ENCODE data around the gene HSPA12B.

Gene HSPA12B

DNA sequence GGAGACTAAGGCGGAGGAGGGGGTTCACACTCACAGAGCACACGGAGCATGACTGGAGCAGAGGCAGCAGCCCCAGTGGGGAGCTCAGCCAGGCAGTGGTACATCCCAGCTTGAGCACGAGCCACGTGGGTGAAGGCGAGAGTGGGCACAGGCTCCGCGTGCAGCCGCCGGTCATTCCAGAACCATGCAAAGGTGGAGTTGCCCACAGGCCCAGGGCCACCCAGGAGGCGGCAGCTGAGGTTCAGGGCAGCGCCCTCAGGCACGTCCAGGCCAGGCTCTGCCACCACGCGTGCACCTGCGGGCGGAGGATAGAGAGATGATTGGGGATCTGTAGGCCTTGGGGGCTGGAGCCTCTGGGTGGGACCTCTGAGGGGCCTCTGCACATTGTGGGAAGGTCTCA, 41.2 kb upstream of the HSPA12B start:
- H3K36me3 ChIP-seq (ENCODE audit: control insufficient read depth in 2 of 2, insufficient read depth in 1 of 2, low read length in 2 of 2): no peaks in the 10 kb centered on the region
- H3K9me3 ChIP-seq (ENCODE audit: control insufficient read depth, insufficient read depth, low read depth, low read length): no peaks in the 10 kb centered on the region
- H3K4me3 ChIP-seq (ENCODE audit: low read depth, low read length): no peak overlapping the region
- TF ChIP-seq ZSCAN23 (tag by site-specific recombination; IDR thresholded peaks at IDR 0.05) (no peak), ZNF2 (tag by site-specific recombination; IDR thresholded peaks at IDR 0.05) (no peak), ZNF677 (tag by site-specific recombination; IDR thresholded peaks at IDR 0.05) (no peak), EGR2 (tag by site-specific recombination; IDR thresholded peaks at IDR 0.05; ENCODE audit: low read depth) (peak; percentile 46; the same call in 1 of the 2 replicates), ZNF114 (tag by site-specific recombination; IDR thresholded peaks at IDR 0.05) (no peak), ZFHX2 (tag by site-specific recombination; conservative IDR thresholded peaks at IDR 0.05) (peak; percentile 29; the same call in 1 of the 2 replicates)
- TF ChIP-seq, protein P1, sequence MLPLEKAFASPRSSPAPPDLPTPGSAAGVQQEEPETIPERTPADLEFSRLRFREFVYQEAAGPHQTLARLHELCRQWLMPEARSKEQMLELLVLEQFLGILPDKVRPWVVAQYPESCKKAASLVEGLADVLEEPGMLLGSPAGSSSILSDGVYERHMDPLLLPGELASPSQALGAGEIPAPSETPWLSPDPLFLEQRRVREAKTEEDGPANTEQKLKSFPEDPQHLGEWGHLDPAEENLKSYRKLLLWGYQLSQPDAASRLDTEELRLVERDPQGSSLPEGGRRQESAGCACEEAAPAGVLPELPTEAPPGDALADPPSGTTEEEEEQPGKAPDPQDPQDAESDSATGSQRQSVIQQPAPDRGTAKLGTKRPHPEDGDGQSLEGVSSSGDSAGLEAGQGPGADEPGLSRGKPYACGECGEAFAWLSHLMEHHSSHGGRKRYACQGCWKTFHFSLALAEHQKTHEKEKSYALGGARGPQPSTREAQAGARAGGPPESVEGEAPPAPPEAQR (tag by site-specific recombination; IDR thresholded peaks at IDR 0.05): no peak
- TF ChIP-seq, protein P2, sequence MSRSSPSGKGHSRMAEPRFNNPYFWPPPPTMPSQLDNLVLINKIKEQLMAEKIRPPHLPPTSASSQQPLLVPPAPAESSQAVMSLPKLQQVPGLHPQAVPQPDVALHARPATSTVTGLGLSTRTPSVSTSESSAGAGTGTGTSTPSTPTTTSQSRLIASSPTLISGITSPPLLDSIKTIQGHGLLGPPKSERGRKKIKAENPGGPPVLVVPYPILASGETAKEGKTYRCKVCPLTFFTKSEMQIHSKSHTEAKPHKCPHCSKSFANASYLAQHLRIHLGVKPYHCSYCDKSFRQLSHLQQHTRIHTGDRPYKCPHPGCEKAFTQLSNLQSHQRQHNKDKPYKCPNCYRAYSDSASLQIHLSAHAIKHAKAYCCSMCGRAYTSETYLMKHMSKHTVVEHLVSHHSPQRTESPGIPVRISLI (tag by site-specific recombination; IDR thresholded peaks at IDR 0.05): no peak
- H3K27ac ChIP-seq (ENCODE audit: extremely low read depth, low read depth, low read length): no peak overlapping the region
- H3K4me1 ChIP-seq (ENCODE audit: control insufficient read depth, insufficient read depth, low read length): no peaks in the 10 kb centered on the region; the same call in 1 of the 2 replicates
- ChIA-PET POLR2A (interaction anchor here (0.7 kb wide), 1 partner anchor 129 kb away, joined by 8 read pairs; no protein-coding TSS in a partner anchor), CTCF (interaction anchor here (0.7 to 2.9 kb wide), 3 partner anchors 15 to 25 kb away, joined by 8 to 13 read pairs (median 9); no protein-coding TSS in a partner anchor)

DNA sequence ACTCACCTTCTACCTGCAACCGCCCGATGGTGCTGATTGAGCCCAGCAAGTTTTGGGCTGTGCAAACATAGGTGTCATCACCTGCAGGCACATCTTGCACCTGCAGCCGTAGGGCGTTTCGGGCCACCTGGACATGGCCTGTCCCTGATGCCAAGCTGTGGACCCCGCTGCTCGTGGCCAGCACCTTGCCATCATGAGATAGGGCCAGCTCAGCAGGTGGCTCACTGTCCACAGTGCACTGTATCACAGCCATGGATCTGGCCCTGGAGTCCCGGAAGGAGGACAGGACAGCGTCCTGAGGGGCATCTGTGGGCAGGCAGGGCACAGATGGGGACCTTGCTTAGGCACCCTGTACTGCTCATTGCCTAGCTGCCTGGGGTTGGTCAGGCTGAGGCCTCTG, 40.6 kb upstream of the HSPA12B start:
- Histone ChIP-seq H3K4me3 (ENCODE audit: low read depth, low read length) (no peak overlapping the region), H3K4me1 (ENCODE audit: control insufficient read depth, insufficient read depth, low read length) (no peaks in the 10 kb centered on the region; the same call in 1 of the 2 replicates), H3K27ac (ENCODE audit: extremely low read depth, low read depth, low read length) (no peak overlapping the region), H3K9me3 (ENCODE audit: control insufficient read depth, insufficient read depth, low read depth, low read length) (no peaks in the 10 kb centered on the region), H3K36me3 (ENCODE audit: control insufficient read depth in 2 of 2, insufficient read depth in 1 of 2, low read length in 2 of 2) (no peaks in the 10 kb centered on the region)
- ChIA-PET POLR2A (no interaction called here), CTCF (interaction anchor here (0.7 to 2.9 kb wide), 3 partner anchors 15 to 24 kb away, joined by 8 to 13 read pairs (median 9); no protein-coding TSS in a partner anchor)
- TF ChIP-seq ZNF404 (tag by site-specific recombination; IDR thresholded peaks at IDR 0.05) (no peak), ZNF223 (tag by site-specific recombination; IDR thresholded peaks at IDR 0.05) (no peak), ZNF548 (tag by site-specific recombination; IDR thresholded peaks at IDR 0.05) (no peak), ZNF777 (tag by site-specific recombination; IDR thresholded peaks at IDR 0.05; ENCODE audit: borderline replicate concordance) (no peak), ZNF610 (tag by site-specific recombination; IDR thresholded peaks at IDR 0.05; ENCODE audit: borderline replicate concordance) (no peak), ZNF626 (tag by site-specific recombination; IDR thresholded peaks at IDR 0.05) (no peak), ZIC2 (tag by site-specific recombination; IDR thresholded peaks at IDR 0.05) (no peak), ZNF843 (tag by site-specific recombination; IDR thresholded peaks at IDR 0.05) (no peak), PRDM1 (tag by site-specific recombination; IDR thresholded peaks at IDR 0.05) (no peak)
- TF ChIP-seq, protein P3, sequence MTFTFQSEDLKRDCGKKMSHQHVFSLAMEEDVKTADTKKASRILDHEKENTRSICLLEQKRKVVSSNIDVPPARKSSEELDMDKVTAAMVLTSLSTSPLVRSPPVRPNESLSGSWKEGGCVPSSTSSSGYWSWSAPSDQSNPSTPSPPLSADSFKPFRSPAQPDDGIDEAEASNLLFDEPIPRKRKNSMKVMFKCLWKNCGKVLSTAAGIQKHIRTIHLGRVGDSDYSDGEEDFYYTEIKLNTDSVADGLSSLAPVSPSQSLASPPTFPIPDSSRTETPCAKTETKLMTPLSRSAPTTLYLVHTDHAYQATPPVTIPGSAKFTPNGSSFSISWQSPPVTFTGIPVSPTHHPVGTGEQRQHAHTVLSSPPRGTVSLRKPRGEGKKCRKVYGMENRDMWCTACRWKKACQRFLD (tag by site-specific recombination; IDR thresholded peaks at IDR 0.05): no peak
- TF ChIP-seq, protein P4, sequence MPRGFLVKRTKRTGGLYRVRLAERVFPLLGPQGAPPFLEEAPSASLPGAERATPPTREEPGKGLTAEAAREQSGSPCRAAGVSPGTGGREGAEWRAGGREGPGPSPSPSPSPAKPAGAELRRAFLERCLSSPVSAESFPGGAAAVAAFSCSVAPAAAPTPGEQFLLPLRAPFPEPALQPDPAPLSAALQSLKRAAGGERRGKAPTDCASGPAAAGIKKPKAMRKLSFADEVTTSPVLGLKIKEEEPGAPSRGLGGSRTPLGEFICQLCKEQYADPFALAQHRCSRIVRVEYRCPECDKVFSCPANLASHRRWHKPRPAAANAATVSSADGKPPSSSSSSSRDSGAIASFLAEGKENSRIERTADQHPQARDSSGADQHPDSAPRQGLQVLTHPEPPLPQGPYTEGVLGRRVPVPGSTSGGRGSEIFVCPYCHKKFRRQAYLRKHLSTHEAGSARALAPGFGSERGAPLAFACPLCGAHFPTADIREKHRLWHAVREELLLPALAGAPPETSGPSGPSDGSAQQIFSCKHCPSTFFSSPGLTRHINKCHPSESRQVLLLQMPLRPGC (tag by site-specific recombination; IDR thresholded peaks at IDR 0.05): no peak
- TF ChIP-seq, protein P5, sequence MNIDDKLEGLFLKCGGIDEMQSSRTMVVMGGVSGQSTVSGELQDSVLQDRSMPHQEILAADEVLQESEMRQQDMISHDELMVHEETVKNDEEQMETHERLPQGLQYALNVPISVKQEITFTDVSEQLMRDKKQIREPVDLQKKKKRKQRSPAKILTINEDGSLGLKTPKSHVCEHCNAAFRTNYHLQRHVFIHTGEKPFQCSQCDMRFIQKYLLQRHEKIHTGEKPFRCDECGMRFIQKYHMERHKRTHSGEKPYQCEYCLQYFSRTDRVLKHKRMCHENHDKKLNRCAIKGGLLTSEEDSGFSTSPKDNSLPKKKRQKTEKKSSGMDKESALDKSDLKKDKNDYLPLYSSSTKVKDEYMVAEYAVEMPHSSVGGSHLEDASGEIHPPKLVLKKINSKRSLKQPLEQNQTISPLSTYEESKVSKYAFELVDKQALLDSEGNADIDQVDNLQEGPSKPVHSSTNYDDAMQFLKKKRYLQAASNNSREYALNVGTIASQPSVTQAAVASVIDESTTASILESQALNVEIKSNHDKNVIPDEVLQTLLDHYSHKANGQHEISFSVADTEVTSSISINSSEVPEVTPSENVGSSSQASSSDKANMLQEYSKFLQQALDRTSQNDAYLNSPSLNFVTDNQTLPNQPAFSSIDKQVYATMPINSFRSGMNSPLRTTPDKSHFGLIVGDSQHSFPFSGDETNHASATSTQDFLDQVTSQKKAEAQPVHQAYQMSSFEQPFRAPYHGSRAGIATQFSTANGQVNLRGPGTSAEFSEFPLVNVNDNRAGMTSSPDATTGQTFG (tag by site-specific recombination; IDR thresholded peaks at IDR 0.05; ENCODE audit: borderline replicate concordance): no peak
- TF ChIP-seq, protein P6, sequence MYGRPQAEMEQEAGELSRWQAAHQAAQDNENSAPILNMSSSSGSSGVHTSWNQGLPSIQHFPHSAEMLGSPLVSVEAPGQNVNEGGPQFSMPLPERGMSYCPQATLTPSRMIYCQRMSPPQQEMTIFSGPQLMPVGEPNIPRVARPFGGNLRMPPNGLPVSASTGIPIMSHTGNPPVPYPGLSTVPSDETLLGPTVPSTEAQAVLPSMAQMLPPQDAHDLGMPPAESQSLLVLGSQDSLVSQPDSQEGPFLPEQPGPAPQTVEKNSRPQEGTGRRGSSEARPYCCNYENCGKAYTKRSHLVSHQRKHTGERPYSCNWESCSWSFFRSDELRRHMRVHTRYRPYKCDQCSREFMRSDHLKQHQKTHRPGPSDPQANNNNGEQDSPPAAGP (tag by site-specific recombination; IDR thresholded peaks at IDR 0.05): no peak
